Measurements from ENCODE around the gene CHRDL2.

CHRDL2 gene

GRCh38 chr11:74684661-74685060, 46.6 kb downstream of the CHRDL2 start:
- DNase-seq (ENCODE audit: low spot score): no peak

DNA sequence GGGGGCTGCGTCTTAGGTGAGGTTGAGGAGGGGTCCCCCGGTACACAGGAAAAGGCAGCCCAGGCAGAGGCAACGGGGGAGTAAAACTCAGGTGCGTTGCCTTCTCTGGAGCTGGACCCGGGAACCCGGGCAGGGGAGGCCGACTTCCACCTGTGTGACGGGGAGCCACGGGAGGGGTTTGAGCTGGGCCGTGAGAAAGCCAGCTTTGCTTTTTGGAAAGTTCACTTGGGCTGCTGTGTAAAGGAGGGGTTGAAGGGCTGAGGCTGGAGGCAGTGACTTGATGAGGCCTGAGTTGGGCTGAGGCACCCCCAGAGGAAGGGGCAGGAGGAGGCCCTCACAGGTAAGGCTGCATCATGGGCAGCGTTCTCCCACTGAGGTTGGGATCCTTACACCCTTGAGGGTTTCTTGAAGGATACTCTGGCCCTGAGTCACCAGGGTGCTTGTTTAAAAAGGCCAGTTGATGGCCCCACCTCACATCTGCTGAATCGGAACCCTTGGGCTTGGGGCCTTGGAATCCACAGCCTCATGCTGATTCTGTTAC, 47.2 kb downstream of the CHRDL2 start:
- DNase-seq (ENCODE audit: low spot score): no peak

DNA sequence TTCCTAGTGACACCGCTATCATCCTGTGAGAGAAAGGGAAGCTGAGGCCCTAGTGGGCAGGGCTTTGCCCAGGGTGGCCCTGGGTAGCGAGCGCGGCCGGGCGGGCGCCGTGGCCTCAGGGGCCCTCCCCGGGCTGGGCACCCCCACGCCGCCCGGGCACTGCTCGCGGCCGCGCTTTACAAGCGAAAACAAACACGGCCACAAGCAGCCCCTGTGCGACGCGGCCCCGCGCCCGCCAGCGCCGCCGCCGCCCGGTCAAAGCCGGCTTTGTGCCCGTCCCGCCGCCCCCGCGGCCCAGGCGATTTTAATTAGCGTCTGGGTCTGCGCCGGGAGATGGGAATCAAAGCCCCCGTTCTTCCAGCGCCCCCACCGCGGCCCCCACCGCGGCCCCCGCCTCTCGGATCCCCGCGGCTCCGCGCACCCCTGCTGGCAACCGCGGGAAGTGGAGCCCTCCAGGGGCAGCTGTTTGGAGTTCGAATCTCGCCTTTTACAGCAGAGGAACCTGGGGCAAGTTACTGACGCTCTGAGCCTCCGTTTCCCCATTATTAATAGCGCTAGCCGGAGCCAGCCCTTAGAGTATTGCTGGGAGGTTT, 47.9 kb downstream of the CHRDL2 start:
- peak; percentile 61 for DNase-seq (ENCODE audit: low spot score)

GRCh38 chr11:74682731-74683278, 48.4 kb downstream of the CHRDL2 start:
- no peak for DNase-seq (ENCODE audit: low spot score)

- DNase-seq (ENCODE audit: low spot score): no peak
These were observed 49.3 kb downstream of the CHRDL2 start for GRCh38 chr11:74681686-74682651.

- DNase-seq (ENCODE audit: low spot score): no peak
These were observed 50.3 kb downstream of the CHRDL2 start for GRCh38 chr11:74680703-74681531.

DNA sequence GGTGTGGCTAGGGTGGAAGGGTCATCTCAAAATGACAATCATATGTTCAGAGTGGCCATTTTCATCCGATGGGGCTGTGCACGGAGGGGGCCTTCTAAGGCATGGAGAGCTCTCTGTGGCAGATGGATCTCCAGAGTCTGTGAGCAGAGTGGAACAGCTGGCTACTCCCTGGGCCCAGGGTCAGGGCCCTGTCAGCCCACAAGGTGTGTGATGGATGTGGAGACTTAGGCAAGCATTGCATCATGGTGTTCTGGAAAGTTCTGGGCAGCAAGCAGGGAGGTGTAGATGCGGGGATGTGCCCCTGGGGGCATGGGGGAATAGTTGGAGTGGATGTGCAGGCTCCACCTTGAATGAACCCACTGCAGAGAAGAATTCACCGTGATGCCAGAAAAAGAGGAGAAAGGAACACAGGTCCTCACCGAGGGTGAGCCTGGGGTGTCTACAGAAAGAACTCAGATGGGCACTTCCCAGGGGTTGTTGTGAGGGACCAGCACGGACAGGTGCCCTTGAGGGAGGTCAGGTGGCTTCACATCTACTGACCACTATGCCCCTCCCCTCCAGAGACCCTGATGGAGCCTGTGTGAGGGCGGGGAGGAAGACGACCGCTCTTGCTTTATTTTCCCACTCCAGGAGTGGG, 51.1 kb downstream of the CHRDL2 start:
- no peak for DNase-seq (ENCODE audit: low spot score)

GRCh38 chr11:74679513-74679865, 51.7 kb downstream of the CHRDL2 start:
- no peak for DNase-seq (ENCODE audit: low spot score)

DNA sequence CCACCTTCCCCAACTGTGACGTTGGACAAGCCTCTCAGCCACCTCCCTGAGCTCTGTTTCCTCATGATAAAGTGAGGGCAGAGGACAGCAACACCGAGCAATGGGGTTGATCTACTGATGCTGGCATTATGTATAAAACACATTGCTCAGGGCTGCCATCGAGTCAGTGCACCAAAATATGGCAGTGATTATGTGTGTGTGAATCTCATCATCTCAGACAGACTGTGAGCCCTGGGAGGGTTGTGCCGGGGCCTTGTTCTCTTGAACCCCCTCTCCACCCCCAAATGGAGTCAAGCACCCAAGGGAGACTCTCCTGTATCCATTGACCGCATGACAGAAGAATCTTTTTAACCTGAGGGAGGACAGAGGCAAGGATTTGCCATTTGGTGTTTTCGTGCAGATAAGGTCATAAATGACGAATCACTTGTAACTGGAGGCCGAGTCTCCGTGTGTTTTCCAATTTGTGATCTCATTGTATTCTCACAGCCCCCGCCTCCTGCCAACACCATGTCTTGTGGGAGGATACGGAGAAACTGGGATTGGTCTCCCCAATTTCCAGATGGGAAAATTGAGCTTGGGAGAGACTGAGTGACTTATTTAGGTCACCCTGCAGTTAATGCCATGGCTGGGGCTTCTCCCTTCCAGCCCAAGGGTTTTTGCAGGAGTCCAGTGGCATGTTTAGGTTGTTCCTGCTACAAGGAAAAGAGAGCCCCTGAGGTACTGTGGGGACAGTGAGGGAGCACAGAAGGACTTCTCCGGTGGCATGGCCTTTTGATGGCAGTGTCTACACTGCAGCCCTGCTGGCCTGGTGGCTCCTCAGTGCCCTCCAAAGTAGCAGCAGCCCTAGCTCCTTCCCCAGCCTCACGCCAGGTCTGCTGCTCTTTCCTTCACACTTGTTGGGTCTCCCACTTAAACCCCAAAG, 52.4 kb downstream of the CHRDL2 start:
- no peak for DNase-seq (ENCODE audit: low spot score)

GRCh38 chr11:74678041-74678440, 53.2 kb downstream of the CHRDL2 start:
- no peak for DNase-seq (ENCODE audit: low spot score)

DNA sequence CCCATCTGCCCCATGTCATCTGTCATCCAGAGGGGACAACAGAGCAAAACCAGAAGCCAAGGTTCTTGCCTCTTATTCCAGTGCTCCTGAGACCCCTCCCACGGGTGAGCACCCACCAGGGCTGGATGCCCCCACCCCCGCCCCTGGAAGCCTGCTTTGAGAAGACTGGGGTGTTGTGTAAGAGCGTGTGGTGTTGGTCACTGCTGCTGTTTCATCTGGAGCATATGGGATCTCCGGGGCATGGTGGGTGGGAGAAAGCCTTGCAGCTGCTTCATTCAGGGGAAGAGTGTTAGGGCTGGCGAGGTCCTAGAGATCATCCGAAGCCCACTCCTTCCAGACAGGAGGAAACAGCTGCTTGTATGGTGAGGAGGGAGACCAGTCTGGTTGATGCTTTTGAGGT, 54.1 kb downstream of the CHRDL2 start:
- no peak for DNase-seq (ENCODE audit: low spot score)

GRCh38 chr11:74676596-74676995, 54.6 kb downstream of the CHRDL2 start:
- DNase-seq (ENCODE audit: low spot score): no peak

GRCh38 chr11:74675761-74676160, 55.5 kb downstream of the CHRDL2 start:
- no peak for DNase-seq (ENCODE audit: low spot score)

DNA sequence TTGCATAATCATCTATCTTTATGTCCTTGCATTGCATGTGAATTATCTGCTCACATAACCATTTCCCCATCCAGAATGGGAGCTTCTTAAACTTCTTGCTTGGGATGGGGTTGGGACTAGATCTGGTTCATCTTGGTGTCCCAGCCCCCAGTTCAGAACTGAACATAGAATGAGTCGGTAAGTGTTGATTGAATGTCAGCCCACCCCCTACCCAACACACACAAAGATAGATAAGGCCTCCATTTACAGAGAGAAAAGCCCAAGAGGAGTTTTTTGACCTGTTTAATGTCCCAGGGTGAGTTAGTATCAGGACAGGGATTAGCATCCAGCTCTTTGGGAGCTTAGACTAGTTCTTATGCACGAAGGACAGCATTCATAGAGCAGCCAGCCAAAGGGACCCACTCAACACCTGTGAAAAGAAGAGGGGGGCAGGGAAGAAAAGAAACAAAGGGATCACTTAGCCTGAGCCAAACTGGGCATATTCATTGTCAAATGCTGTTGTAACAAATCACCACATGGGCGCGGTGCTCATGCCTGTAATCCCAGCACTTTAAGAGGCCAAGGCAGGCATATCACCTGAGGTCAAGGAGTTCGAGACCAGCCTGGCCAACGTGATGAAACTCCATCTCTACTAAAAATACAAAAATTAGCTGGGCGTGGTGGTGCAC, 57.4 kb downstream of the CHRDL2 start:
- no peak for DNase-seq (ENCODE audit: low spot score)

- DNase-seq (ENCODE audit: low spot score): no peak
These were observed 58.1 kb downstream of the CHRDL2 start for GRCh38 chr11:74672956-74673692.

- DNase-seq (ENCODE audit: low spot score): no peak
These were observed 58.8 kb downstream of the CHRDL2 start for GRCh38 chr11:74672332-74672955.

- DNase-seq (ENCODE audit: low spot score): no peak
These were observed 59.6 kb downstream of the CHRDL2 start for GRCh38 chr11:74671520-74672196.

- no peak for DNase-seq (ENCODE audit: low spot score)
These were observed 61.1 kb downstream of the CHRDL2 start for GRCh38 chr11:74670171-74670570.

Data from COLO829 (cell line).